HG02588 (cell line): ENCODE data around the gene BEST1.
"Not testable (repeated sequence)": the region's sequence is repeated elsewhere in the genome, so short reads cannot be mapped to it uniquely, and the experiment has no call there.

Source experiments
- ATAC-seq: cut with Tn5 transposase; IDR thresholded peaks from one replicate; pipeline ENCODE4 v1.9.1; 2021; ENCODE audit warnings: mild to moderate bottlenecking, moderate library complexity; ENCODE audit not compliant: unreplicated experiment

The BEST1 gene

DNA sequence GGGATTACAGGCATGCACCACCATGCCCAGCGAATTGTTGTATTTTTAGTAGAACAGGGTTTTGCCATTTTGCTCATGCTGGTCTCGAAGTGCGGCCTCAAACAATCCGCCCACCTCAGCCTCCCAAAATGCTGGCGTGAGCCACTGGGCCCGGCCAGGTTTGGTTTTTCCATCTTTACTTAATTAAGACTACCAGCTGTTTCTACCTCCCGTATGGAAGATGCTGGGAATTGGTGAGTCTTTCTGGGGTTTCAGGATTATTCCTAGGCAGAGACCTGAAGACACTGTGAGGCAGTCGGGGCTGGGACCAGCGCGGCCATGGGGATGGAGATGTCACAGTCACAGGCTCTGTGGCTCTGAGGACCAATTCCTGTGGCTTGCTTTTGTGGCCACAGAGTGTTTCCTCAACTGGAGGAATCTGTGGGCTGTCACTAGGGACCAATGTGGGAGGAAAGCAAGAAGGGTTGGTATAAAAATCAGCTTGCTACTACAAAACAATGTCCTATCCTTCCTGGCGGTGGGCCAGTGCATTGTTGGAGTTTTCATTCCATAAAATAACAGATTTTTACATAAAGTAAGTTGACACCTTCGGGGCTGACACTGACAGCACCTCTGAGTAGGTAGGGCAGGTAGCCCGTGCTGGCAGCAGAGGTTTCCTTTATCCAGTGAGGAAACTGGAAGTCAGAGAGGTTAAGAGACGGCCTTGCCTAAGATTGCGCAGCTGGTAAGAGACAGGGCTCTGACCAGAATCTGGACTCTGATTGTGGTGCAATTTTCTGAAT, 25.7 kb downstream of the BEST1 start:
- ATAC-seq, result no peak

DNA sequence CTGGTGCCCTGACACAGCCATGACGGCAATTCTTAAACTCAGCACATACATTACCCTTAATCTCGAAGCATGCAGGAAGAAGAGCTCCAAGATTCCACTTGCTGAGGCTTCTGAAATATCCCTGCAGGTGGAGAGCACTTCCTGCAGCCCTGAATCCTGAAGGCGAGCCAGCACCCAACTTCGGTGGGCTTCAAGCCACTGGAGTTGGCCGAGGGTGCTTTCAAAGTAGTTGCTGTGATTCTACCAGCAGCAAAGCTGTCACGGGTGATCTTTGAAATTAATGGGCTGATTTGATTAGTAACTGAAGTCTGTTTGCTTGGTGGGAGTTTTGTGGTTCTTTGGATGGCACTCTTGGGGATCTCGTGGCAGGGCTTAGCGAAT, 26.3 kb downstream of the BEST1 start:
- no peak for ATAC-seq

DNA sequence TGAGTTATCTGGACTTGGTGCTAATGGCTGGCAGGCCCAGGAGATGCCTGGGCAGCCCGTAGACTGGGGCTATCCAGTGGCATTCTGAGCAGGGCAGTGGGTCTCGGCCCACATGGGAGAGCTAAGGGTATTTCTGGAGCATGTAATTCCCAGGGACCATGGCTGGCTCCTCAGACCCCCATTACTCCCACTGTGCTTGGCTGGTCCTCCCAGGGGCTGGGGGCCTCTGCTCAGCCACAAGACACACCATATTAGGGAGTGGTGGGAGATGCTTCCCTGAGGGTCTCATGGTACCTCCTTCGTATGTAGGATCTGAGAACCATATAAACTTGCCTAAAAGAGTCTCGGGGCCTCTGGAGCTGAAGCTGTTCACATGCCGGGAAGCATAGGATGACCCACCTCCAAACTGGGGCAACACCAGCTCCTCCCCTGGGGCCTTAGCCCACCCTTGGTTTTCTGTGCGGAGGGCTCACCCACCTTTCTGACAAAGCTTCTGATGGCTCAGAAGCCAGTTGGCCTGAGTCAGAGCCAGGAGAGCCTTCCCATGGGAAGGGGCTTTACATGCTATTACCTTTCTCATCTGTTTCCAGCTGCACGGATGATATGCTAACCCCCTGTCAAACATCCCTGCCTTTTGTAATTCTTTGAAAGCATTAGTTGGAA, 26.8 kb downstream of the BEST1 start:
- ATAC-seq, result no peak

DNA sequence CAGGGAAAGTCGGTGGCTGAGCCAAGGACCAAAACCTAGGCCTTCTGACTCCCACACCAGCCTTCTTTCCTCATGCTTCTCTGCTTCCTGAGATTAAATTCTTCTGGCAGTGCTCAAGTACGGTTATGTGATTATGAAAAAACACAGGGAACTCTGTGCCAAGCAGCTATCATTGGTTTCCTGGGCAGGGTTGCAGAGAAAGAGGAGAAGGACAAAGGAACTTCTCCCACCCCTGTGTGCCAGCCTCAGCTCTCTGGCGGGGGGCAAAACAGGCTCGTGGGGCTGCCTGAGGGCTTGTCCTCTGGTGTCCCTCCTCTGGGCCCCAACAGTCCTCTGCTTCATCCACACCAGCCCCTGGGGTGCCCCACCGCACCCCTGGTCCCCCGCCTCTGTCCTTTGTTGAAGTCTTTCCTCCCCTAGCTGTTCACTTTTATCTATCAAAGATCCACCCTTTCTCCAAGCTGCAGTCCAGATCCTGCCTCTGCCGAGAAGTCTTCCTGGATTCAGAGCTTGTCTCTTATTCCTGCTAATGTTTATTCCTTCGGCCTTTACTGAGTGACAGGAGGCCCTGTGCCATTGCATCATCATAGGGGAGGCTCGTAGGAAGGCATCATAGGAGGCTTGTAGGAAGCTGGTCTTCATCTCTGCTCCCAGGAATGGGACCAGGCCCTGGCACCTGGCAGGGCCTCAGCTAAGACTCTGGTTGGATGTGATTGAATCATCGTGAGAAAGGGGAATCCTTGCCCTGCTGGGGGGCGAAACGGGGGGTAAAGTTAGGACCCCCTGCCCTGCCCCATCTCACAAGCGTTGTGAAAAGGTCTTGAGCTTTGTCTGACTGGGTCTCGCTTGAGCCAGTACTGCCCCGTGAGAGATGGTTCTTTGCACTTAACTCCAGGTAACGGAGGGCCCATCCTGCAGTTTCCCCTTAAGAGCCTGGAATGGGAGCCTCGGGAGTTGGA, 28.8 kb downstream of the BEST1 start:
- no peak for ATAC-seq

DNA sequence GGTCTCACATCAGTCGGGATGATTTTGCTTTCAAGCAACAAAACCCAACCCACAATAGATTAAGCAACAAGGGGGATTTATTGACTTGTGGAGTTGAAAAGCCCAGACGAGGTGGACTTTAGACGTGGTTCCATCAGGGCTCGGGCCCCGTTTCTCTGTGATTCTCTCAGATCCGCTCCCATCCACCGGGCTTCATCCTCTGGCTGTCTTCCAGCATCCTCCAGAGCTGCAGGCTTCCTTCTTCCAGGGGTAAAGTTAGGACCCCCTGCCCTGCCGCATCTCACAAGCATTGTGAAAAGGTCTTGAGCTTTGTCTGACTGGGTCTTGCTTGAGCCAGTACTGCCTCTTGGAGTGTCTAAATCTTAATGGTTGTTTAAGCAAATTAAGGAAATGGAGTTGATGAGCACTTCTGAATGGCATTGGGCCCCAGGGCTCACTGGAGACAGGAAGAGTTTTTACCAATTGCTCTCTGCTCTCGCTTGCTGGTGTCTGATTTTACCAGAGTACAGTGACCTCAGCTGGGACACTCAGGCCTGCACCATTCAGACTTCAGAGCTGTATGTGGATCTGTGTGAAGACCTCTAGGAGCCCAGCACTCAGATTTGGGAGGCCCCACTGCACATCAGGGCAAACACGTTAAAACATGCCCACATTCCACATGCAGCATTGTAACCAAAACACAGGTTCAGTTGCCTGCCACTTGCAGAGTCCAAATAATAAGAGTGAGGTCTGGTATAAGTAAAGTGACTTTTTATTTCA, 30.8 kb downstream of the BEST1 start:
- no peak for ATAC-seq

DNA sequence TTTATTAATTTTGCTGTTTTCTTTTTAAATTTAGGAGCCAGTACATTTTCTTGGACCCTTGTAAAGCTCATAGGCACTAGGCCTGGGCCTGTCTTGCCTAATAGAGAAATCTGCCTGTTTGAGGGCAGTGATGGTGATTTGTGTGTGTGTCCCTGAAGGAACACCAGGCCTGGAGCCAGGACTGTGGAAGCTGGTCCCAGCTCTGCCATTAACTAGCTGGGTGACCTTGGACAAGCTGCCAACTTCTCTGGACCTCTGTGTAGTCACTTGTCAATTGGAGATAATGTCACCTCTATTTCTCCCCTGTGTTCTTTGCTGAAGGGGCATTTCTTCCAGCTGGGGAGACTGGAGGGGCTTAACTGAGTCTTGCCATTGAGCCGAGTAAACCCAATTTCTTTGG, 33.3 kb downstream of the BEST1 start:
- no peak for ATAC-seq

DNA sequence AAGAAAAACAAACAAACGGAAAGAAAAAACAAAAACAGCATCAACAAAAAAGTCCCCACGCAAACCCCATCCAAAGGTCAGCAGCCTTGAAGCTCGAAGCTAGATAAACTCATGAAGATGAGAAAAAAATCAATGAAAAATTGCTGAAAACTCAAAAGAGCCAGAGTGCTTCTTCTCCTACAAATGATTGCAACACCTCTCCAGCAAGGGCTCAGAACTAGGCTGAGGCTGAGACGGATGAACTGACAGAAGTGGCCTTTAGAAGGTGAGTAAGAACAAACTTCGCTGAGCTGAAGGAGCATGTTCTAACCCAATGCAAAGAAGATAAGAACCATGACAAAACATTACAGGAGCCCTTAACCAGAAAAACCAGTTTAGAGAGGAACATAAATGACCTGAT, 35.7 kb downstream of the BEST1 start:
- no peak for ATAC-seq

DNA sequence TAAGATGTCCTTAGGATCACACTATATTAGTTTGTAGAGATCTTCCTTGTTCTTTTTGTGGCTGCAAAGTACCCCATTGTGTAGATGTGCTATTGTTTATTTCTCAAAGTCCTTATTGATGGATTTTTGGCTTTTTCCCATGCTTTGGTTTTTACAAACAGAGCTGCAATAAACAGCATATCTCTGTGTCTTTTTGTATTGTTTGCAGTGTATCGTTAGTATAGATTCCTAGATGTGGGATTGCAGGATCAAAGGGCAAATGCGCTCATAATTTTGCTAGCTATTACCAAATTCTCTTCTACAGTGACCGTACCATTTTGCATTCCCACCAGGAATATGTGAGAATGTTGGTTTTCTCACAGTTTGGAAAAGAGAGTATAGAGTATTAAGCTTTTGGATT, 44.8 kb downstream of the BEST1 start:
- ATAC-seq, result no peak

DNA sequence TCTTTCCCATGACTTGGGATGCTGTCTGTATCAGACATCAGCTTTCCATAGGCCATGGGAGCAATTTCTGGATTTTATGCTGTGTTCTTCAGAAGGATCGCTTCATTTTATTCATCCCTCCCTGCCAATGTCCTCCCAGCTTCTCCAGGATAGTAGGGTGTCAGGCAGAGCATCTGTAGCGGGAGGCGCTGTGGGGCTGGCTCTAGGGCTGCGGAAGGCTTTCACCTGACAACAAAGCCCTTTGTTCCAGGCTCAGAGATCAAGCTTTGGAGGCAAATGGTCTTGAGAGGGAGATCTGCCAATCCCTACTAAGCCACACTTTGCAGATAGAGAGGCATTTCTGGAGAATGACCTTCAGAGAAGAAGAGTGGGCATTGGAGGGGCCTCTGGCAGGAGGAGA, 46.8 kb downstream of the BEST1 start:
- ATAC-seq, result no peak

DNA sequence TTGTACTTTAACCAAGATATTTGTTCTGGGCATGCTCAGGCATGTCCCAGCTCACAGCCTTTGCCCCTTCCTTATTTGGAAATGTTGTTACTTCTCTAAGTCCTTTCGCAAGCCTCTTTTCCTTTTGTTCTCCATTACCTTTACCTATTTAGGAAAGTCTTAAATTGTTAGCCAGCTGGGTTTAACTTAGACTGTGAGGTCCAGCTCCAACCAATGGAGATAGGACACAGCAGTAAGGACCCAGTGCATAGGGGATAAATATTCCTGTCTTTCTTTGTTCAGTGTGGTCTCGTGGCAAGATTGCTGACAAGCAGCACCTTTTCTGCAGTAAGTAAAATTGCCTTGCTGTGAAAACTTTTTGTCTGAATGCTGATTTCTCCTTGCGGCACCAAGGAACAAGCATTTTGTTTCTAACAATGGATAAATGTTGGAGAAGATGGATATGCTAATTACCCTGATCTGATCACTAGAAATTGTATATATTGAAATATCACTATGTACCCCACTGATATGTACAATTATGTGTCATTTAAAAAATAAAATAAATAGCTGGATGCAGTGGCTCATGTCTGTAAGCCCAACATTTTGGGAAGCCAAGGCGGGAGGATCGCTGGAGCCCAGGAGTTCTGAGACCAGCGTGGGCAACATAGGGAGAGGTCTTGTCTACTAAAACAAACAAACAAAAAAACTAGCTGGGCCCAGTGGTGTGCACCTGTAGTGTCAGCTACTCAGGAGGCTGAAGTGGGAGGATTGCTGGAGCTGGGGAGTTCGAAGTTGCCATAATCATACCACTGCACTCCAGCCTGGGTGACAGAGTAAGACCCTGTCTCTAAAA, 49.2 kb downstream of the BEST1 start:
- ATAC-seq, result no peak

DNA sequence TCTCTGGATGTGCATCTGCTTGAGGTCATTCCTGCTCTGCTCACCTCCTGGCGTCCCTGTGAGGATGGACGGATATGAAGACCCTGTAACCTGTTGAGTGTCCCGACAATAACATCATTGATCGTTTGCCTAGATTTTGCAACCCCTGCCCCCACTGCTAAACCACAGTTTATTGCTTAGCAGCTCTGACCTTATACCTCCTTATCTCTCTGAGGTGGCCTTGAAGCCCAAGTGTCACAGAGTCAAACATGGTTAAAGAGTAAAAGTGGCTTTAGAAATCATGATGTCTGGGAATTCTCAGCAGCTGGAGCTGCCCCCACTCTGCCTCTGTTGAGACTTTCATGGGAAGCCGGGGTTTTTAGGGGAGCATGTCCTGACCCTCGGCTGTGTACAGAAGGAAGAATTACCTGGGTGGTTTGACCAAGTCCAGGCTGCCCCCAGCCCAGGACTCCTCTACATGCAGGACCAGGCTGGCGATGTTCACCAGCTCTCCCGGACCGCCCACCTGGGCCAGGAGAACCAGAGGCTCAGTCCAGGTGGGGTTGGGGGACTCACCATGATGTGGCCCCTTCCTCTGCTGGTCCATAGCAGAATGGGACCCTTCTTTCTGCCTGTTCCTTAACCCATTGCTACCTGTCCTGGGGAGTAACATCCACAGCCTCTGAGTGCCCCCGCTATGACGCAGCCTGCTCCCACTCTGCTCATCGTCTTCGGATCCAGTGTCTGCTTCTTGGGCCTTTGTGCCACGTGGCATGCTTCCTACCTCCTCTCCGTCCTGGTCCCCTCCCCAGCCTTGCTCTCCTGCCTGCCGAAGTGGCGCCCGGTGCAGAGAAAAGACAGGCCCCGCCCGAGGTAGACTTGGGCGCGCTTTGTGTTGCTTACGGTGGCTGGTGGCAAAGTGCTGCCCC, 50.6 kb downstream of the BEST1 start:
- ATAC-seq, result no peak

DNA sequence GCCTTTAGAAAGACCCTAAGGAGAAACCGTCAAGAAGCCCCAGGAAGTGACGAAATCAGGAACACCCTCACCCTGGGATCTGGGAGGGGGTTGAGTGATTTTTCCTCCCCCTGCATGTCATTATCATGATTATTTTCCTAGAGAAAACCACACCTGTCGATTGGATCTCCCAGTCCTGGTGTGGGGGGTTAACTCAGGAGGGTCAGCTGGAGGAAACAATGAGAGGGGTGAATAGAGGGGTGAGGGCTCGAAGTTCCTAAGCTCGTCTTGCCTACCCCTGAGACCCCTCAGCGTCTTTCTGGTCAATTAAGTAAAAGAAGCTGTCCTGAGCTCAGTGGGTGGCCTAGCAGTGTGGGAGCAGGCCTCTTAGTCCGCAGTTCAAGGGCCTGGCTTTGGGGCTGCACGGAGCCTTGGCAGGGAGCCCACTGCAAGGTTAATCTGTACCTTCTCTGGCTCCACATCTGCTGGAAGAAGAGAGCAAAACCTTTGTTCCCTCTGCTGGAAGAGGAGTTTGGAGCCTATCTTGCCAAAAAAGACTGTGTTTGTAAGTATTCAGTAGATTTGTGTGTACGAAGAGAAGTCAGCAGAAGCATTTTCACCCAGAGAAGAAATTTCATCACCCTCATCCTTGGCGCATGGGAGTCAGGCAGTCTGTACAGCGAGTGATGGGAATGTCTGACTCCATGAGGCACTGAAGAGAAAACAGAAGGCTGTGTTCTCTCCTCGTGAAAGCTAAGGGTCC, 51.5 kb downstream of the BEST1 start:
- ATAC-seq, result no peak

DNA sequence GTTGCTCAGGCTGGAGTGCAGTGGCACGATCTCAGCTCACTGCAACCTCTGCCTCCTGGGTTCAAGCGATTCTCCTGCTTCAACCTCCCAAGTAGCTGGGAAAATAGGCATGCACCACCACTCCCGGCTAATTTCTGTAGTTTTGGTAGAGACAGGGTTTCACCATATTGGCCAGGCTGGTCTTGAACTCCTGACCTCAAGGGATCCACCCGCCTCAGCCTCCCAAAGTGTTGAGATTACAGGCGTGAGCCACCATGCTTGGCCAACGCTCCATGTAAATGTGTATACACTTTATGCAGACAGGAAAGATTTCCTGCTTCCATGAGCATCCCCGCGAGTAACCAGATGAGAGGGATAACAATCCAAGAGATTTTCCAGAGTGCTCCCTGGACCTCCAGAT, 52.1 kb downstream of the BEST1 start:
- not testable (repeated sequence) for ATAC-seq

DNA sequence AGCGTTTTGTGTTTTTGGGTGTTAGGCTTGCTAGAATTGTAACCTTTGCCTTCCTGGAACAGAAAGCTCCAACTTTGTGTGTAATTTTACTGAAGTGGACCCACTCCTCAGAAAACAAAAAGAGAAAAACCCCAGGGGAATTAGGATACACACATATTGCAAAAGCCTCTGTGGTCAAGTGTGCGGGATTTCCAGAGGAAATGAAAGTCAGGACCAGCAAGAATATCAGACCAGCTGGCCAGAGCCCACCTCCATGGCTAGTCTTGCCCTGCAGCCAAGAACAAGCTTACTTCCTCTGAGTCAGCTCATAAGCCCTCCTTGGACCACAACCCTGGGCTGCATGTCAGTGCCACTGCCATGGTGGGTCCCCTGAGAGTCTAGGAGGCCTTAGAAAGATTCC, 54.3 kb downstream of the BEST1 start:
- peak; percentile 55 for ATAC-seq

DNA sequence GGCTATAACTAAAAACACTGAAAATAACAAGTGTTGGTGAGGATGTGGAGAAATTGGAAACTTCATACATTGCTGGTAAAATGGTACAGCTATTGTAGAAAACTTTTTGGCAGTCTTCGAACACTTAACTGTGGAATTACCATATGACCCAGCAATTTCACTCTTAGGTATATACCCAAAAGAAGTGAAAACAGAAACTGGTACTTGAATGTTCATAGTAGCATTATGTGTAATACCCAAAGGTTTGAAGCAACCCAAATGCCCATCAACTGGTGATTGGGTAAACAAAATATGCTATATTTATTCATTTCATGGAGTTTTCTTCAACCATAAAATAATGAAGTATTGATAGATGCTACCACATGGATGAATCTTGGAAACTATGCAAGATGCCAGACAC, 58.0 kb downstream of the BEST1 start:
- no peak for ATAC-seq

DNA sequence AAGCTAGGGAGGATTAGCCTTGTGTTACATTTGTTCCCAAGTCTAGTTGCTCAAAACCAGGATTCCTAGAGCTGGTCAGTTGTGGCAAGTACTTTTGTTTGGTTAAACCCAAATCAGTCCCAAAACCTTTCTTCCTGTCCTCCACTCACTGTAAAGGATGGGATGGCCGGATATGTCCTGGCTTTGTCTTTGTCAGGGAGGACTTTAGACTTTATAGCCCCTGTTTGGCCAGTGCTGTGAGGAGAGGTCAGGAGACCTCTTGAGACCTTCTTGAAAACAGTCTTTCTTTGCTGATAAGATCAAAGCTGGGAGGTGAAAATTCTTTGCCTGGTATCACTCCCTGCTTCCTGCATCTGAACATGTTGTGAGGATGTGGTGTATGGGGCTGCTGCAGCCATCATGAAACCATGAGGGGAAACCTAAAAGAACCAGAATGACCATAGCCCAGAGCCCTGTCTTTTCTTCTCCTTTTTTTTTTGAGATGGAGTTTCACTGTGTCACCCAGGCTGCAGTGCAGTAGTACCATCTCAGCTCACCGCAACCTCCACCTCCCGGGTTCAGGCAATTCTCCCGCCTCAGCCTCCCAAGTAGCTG, 60.9 kb downstream of the BEST1 start:
- ATAC-seq, result no peak

DNA sequence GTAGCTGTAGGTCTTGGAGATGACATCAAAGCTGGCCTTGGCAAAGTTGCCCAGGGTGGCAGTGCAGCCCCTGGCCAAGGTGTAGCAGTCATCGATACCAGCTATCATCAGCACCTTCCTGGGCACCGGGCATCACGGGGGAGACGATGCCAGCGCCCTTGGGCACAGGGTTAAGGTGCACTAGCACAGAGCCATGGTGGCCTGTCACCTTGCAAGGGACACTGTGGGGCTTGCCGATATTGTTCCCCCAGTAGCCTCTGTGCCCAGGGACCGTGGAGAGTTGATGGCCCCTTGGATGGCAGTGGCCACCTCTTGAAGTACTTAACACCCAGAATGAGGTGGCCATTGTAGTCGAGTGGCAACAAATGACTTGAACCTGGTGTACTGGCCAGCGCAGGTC, 61.7 kb downstream of the BEST1 start:
- no peak for ATAC-seq

DNA sequence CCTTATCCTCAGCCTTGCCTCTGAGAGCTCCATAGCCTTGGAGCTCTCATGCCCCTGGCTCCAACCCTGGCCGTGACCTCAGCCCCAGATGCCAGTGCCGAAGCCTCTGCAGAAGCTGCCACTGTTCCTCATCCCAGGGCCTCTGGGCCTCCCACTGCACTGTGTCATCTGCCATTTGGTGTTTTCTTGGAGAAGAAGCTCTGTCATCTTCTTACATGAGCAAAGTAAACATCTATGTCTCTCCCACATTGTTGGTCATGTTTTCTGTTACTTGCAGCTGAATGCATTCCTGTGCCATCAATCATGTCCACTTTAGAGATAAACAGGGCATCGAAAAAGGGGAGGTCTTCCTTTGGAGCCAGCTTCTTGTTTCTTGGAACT, 62.3 kb downstream of the BEST1 start:
- no peak for ATAC-seq
